Stimulated activated CD8-positive, alpha-beta memory T cell treated with anti-CD3 and anti-CD28 coated beads, Interleukin-4, amount 100 ng/mL, for 24 hours (primary cell): Measurements from ENCODE around the gene RIOX2.

Source experiments
- DNase-seq: peaks from one replicate; pipeline ENCODE4 v3.0.0-alpha.2; 2020; ENCODE audit warnings: low read depth

Gene RIOX2

GRCh38 chr3:97990624-97991292 lies 18.5 kb upstream of the RIOX2 start:
- no peak for DNase-seq

- no peak for DNase-seq
These were observed 16.7 kb upstream of the RIOX2 start for GRCh38 chr3:97988784-97989568.

GRCh38 chr3:97987306-97987705 lies 15.1 kb upstream of the RIOX2 start:
- no peak for DNase-seq

- DNase-seq, result no peak
These were observed 11.8 kb upstream of the RIOX2 start for GRCh38 chr3:97983933-97984491.

GRCh38 chr3:97981886-97982285 lies 9.7 kb upstream of the RIOX2 start:
- DNase-seq, result no peak

- no peak for DNase-seq
These were observed 7.4 kb upstream of the RIOX2 start for GRCh38 chr3:97979610-97980009.

GRCh38 chr3:97975466-97975865 lies 3.2 kb upstream of the RIOX2 start:
- no peak for DNase-seq

- no peak for DNase-seq
These were observed 2.8 kb upstream of the RIOX2 start for GRCh38 chr3:97974996-97975395.

GRCh38 chr3:97972976-97973375 lies 745 bp upstream of the RIOX2 start:
- no peak for DNase-seq

- no peak for DNase-seq
These were observed 1.1 kb downstream of the RIOX2 start for GRCh38 chr3:97970956-97971620.

GRCh38 chr3:97970156-97970555 lies 2.1 kb downstream of the RIOX2 start:
- no peak for DNase-seq

GRCh38 chr3:97969541-97969940 lies 2.7 kb downstream of the RIOX2 start:
- DNase-seq, result no peak

GRCh38 chr3:97968376-97968775 lies 3.9 kb downstream of the RIOX2 start:
- DNase-seq, result no peak

GRCh38 chr3:97967966-97968365 lies 4.3 kb downstream of the RIOX2 start:
- no peak for DNase-seq

GRCh38 chr3:97960993-97961766 lies 11.1 kb downstream of the RIOX2 start:
- no peak for DNase-seq

- DNase-seq, result no peak
These were observed 11.7 kb downstream of the RIOX2 start for GRCh38 chr3:97960551-97960950.

- DNase-seq, result no peak
These were observed 12.4 kb downstream of the RIOX2 start for GRCh38 chr3:97959872-97960271.

GRCh38 chr3:97958796-97959195 lies 13.4 kb downstream of the RIOX2 start:
- DNase-seq, result no peak

- no peak for DNase-seq
These were observed 13.8 kb downstream of the RIOX2 start for GRCh38 chr3:97958396-97958795.

- DNase-seq, result no peak
These were observed 14.5 kb downstream of the RIOX2 start for GRCh38 chr3:97957617-97958311.

GRCh38 chr3:97956051-97956450 lies 16.2 kb downstream of the RIOX2 start:
- no peak for DNase-seq
